Left ventricle myocardium inferior (tissue), 1 donor: ENCODE data around the gene C2orf76. TPM values are rescaled to one million over a fixed set of nuclear protein-coding genes. Genes with fewer than 3 reads are reported as not detected.

Source experiments
- DNase-seq: peaks from one replicate; pipeline ENCODE4 v3.0.0-alpha.2; 2020
- H3K27ac ChIP-seq: fragments of 200-600 bp; replicated peaks from 2 replicates; pipeline ENCODE4 v1.8.0; 2021
- H3K27me3 ChIP-seq: fragments of 200-600 bp; 2 replicates; pipeline ENCODE4 v1.8.0; 2021; ENCODE audit warnings: low read depth
- H3K36me3 ChIP-seq: fragments of 200-600 bp; 2 replicates; pipeline ENCODE4 v1.8.0; 2021
- H3K4me1 ChIP-seq: fragments of 200-600 bp; 2 replicates; pipeline ENCODE4 v1.8.0; 2021
- H3K4me3 ChIP-seq: fragments of 200-600 bp; 2 replicates; pipeline ENCODE4 v1.8.0; 2021; ENCODE audit warnings: mild to moderate bottlenecking, moderate library complexity
- H3K9me3 ChIP-seq: fragments of 200-600 bp; replicated peaks from 2 replicates; pipeline ENCODE4 v1.8.0; 2021
- CTCF ChIP-seq: fragments of 200-600 bp; IDR thresholded peaks from 2 replicates; pipeline ENCODE4 v1.8.0; 2021; ENCODE audit warnings: antibody characterized with exemption, mild to moderate bottlenecking, borderline replicate concordance
- intact Hi-C: fragments of 100-400 bp; cut with micrococcal nuclease; formaldehyde crosslinking; loops from one replicate; pipeline ENCODE4 v1.11.0; 2022
- total RNA-seq: library from RNA; stranded (reverse); fragmentation: NEBNext Ultra II Directional; extraction: Animal tissue kit (Norgen Biotek cat#: 25700); gene quantifications from one replicate; pipeline ENCODE4 v1.2.1, GENCODE V29; 2021
- donor health status: DM: no; HTN: yes; CAD: no; lungs with severe emphysema.

Gene C2orf76
- total RNA-seq, 1 donor from 2014 or later = 7.3 TPM

GRCh38 chr2:119290859-119291587, 75.6 kb downstream of the C2orf76 start:
- H3K4me1 ChIP-seq = peaks cover 8% of the 10 kb centered on the region
- no peak overlapping the region for H3K4me3 ChIP-seq
- H3K27me3 ChIP-seq = no peaks in the 10 kb centered on the region
- peak; percentile 73 for DNase-seq
- intact Hi-C loops = loop anchor here (5.0 kb wide), 1 partner anchor 409 kb away; no protein-coding TSS in a partner anchor
- no peaks in the 10 kb centered on the region for H3K9me3 ChIP-seq
- H3K36me3 ChIP-seq = no peaks in the 10 kb centered on the region
- H3K27ac ChIP-seq = no peak overlapping the region
- TF ChIP-seq CTCF = peak; percentile 92

DNA sequence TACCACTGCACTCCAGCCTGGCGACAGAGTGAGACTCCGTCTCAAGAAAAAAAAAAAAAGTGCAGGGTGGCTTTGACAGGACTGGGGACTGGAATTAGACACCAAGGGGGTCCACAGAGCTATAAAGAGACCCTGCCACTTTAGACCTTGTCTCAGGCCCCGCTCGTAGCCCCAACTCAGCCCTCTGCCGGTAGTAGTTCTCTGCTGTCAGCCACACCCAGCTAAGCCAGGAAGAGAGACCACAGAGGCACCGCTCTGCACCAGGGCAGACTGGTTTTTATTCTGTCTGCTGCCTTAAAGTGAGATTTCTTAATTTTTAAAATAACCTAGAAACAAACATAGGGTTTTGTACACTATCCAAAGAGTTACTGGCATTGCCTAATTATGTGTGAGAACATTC, 77.0 kb downstream of the C2orf76 start:
- Histone ChIP-seq H3K4me3 (no peak overlapping the region), H3K36me3 (no peaks in the 10 kb centered on the region), H3K4me1 (peaks cover 8% of the 10 kb centered on the region), H3K27ac (no peak overlapping the region), H3K27me3 (no peaks in the 10 kb centered on the region), H3K9me3 (no peaks in the 10 kb centered on the region)
- intact Hi-C loops = loop anchor here (5.0 kb wide), 1 partner anchor 407 kb away; no protein-coding TSS in a partner anchor
- no peak for DNase-seq
- no peak for TF ChIP-seq CTCF

DNA sequence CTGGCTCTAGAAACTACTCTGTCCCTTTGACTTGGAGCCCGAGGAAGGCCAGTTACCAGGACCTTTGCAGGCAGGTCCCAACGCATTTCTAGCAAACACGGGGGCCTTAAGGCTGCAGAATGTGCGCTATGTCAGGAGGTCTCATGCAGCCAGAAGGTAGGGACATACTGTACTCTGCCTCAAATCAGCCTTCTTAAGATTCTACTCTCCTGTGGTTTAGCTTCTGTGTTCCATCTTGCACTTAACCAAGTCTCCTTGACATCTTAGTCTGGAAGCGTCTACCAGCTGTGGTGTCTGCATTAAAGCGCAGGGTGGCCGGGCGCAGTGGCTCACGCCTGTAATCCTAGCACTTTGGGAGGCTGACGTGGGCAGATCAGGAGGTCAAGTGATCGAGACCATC, 77.5 kb downstream of the C2orf76 start:
- Histone ChIP-seq H3K9me3 (no peaks in the 10 kb centered on the region), H3K4me3 (no peak overlapping the region), H3K27ac (no peak overlapping the region), H3K4me1 (peaks cover 12% of the 10 kb centered on the region), H3K27me3 (no peaks in the 10 kb centered on the region), H3K36me3 (no peaks in the 10 kb centered on the region)
- intact Hi-C loops = no loop called here
- no peak for TF ChIP-seq CTCF
- DNase-seq = no peak

DNA sequence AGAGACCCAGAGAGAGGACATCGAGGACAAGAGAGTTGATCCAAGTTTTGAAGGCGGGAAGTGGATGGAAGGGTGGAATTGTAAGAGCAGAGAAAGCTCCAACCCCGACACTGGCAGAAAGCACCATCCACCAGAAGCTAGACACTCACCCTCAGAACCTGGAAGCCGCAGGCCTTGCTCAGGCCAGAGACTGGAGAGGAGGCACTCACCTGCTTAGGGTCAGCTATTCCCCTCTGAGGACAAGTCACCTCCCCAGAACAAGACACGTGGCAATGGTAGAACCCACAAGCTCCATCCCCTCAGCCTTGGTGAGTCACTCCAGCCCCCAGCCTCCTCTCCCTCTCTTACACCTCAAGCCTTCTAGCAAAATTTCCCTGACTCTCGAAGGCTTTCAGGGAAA, 78.1 kb downstream of the C2orf76 start:
- DNase-seq = no peak
- no peaks in the 10 kb centered on the region for H3K36me3 ChIP-seq
- H3K27ac ChIP-seq = no peak overlapping the region
- H3K4me1 ChIP-seq = peaks cover 13% of the 10 kb centered on the region
- no peaks in the 10 kb centered on the region for H3K27me3 ChIP-seq
- TF ChIP-seq CTCF = no peak
- intact Hi-C loops = no loop called here
- no peak overlapping the region for H3K4me3 ChIP-seq
- no peaks in the 10 kb centered on the region for H3K9me3 ChIP-seq

GRCh38 chr2:119286661-119287060, 80.0 kb downstream of the C2orf76 start:
- intact Hi-C loops = no loop called here
- Histone ChIP-seq H3K27ac (no peak overlapping the region), H3K9me3 (no peaks in the 10 kb centered on the region), H3K4me3 (no peak overlapping the region), H3K4me1 (peaks cover 22% of the 10 kb centered on the region), H3K36me3 (no peaks in the 10 kb centered on the region), H3K27me3 (no peaks in the 10 kb centered on the region)
- no peak for TF ChIP-seq CTCF
- DNase-seq = no peak
